IMR-90 (cell line): Measurements from ENCODE around the gene LYZ. TPM values are rescaled to one million over a fixed set of nuclear protein-coding genes. Genes with fewer than 3 reads are reported as not detected.

Experiments used
- ATAC-seq: fragments of 200-7000 bp; cut with Tn5 transposase; 2 replicates; pipeline ENCODE4 v1.9.1; 2020; ENCODE audit warnings: low read depth, mild to moderate bottlenecking, moderate library complexity
- BruUV-seq: library from RNA; stranded (reverse); fragments of 400-500 nt; replicated peaks from 2 replicates; lab custom pipeline; 2021; lab: Mats Ljungman, UMichigan
- CTCF ChIA-PET: fragments of 300-600 bp; formaldehyde crosslinking; extraction: SDS; loops from one replicate; lab custom pipeline; 2021; ENCODE audit warnings: antibody characterized with exemption; lab: Yijun Ruan, JAX
- POLR2A ChIA-PET: fragments of 300-600 bp; sonication (Branson Sonifier 250); formaldehyde crosslinking; loops from one replicate; lab custom pipeline; 2022; ENCODE audit warnings: antibody characterized with exemption; ENCODE audit not compliant: unreplicated experiment; lab: Charles Lee
- DNase-seq: peaks from one replicate; pipeline ENCODE4 v3.0.0; 2013
- H2AFZ ChIP-seq: replicated peaks from 2 replicates; pipeline ENCODE3; 2013; ENCODE audit warnings: low read length, mild to moderate bottlenecking; ENCODE audit not compliant: poor library complexity
- H2AK5ac ChIP-seq: 2 replicates; pipeline ENCODE4 v1.6.1; 2013; ENCODE audit warnings: low read depth, low read length, inconsistent platforms
- H2AK9ac ChIP-seq: replicated peaks from 2 replicates; pipeline ENCODE3; 2013; ENCODE audit warnings: mild to moderate bottlenecking, low read depth, low read length, moderate library complexity; ENCODE audit not compliant: poor library complexity
- H2BK120ac ChIP-seq: 2 replicates; pipeline ENCODE4 v1.6.1; 2013; ENCODE audit warnings: low read depth, low read length, inconsistent platforms
- H2BK15ac ChIP-seq: 3 replicates; pipeline ENCODE4 v1.6.1; 2013; ENCODE audit warnings: low read depth, low read length, inconsistent platforms
- H2BK20ac ChIP-seq: 2 replicates; pipeline ENCODE4 v1.6.1; 2013; ENCODE audit warnings: low read depth, mild to moderate bottlenecking, inconsistent platforms, low read length, moderate library complexity
- H2BK5ac ChIP-seq: 2 replicates; pipeline ENCODE4 v1.6.1; 2013; ENCODE audit warnings: mild to moderate bottlenecking, low read depth, low read length, inconsistent platforms; ENCODE audit not compliant: poor library complexity, severe bottlenecking
- H3K14ac ChIP-seq: replicated peaks from 2 replicates; pipeline ENCODE4 v1.6.1; 2013; ENCODE audit warnings: low read depth, low read length, inconsistent platforms
- H3K18ac ChIP-seq: 2 replicates; pipeline ENCODE4 v1.6.1; 2013; ENCODE audit warnings: low read depth, low read length, control low read depth
- H3K23ac ChIP-seq: 2 replicates; pipeline ENCODE4 v1.6.1; 2013; ENCODE audit warnings: low read depth, low read length, inconsistent platforms
- H3K27ac ChIP-seq: 2 replicates; pipeline ENCODE4 v1.5.1; 2013; ENCODE audit warnings: mild to moderate bottlenecking, control low read depth, low read length; ENCODE audit not compliant: insufficient read depth
- H3K27me3 ChIP-seq: 2 replicates; pipeline ENCODE4 v1.6.1; 2013; ENCODE audit warnings: low read length; ENCODE audit not compliant: control insufficient read depth, insufficient read depth
- H3K36me3 ChIP-seq: 2 replicates; pipeline ENCODE4 v1.6.1; 2013; ENCODE audit warnings: low read length, mixed read lengths; ENCODE audit not compliant: control insufficient read depth, insufficient read depth
- H3K4ac ChIP-seq: 2 replicates; pipeline ENCODE4 v1.6.1; 2013; ENCODE audit warnings: low read depth, low read length, inconsistent platforms
- H3K4me1 ChIP-seq: 2 replicates; pipeline ENCODE4 v1.6.1; 2013; ENCODE audit warnings: low read length, mixed read lengths; ENCODE audit not compliant: control insufficient read depth, insufficient read depth
- H3K4me2 ChIP-seq: 2 replicates; pipeline ENCODE4 v1.6.1; 2013; ENCODE audit warnings: low read depth, mild to moderate bottlenecking, control low read depth, low read length, moderate library complexity
- H3K4me3 ChIP-seq: 2 replicates; pipeline ENCODE4 v1.5.1; 2013; ENCODE audit warnings: low read depth, mild to moderate bottlenecking, control low read depth, low read length, moderate library complexity; ENCODE audit not compliant: insufficient read depth
- H3K56ac ChIP-seq: 2 replicates; pipeline ENCODE4 v1.6.1; 2013; ENCODE audit warnings: low read length, inconsistent platforms; ENCODE audit not compliant: insufficient read depth; ENCODE audit errors: extremely low read depth
- H3K79me1 ChIP-seq, 2 experiments: 2 replicates each; pipeline ENCODE4 v1.6.1; 2013; ENCODE audit warnings: low read length in 2 of 2, inconsistent platforms in 1 of 2, low read depth in 1 of 2
- H3K9ac ChIP-seq: 2 replicates; pipeline ENCODE4 v1.6.1; 2013; ENCODE audit warnings: low read depth, low read length, control low read depth
- H3K9me1 ChIP-seq: 2 replicates; pipeline ENCODE4 v1.6.1; 2013; ENCODE audit warnings: low read length, inconsistent platforms; ENCODE audit not compliant: insufficient read depth
- H3K9me3 ChIP-seq: 2 replicates; pipeline ENCODE4 v1.6.1; 2013; ENCODE audit warnings: low read length; ENCODE audit not compliant: control insufficient read depth, insufficient read depth
- H4K20me1 ChIP-seq: 2 replicates; pipeline ENCODE4 v1.6.1; 2013; ENCODE audit warnings: low read length, inconsistent platforms; ENCODE audit not compliant: insufficient read depth
- H4K5ac ChIP-seq: 2 replicates; pipeline ENCODE4 v1.6.1; 2013; ENCODE audit warnings: mild to moderate bottlenecking, low read depth, low read length, control low read depth
- H4K8ac ChIP-seq, 2 experiments: 2 replicates each; pipeline ENCODE4 v1.6.1; 2013; ENCODE audit warnings: low read depth in 2 of 2, low read length in 2 of 2, control low read depth in 1 of 2, inconsistent platforms in 1 of 2
- H4K91ac ChIP-seq: 2 replicates; pipeline ENCODE4 v1.6.1; 2013; ENCODE audit warnings: low read depth, low read length, inconsistent platforms; ENCODE audit not compliant: insufficient read depth
- BHLHE40 ChIP-seq: fragments of 150-350 bp; IDR thresholded peaks from 2 replicates; pipeline ENCODE4 v1.6.1; 2016; ENCODE audit warnings: mild to moderate bottlenecking, low read depth, low read length
- CEBPB ChIP-seq: IDR thresholded peaks from 2 replicates; pipeline ENCODE4 v1.6.1; 2012; ENCODE audit warnings: low read depth, low read length, improper control_type of control experiment
- CHD1 ChIP-seq: IDR thresholded peaks from 2 replicates; pipeline ENCODE4 v1.6.1; 2012; ENCODE audit warnings: low read depth, low read length, improper control_type of control experiment
- CTCF ChIP-seq: conservative IDR thresholded peaks from 2 replicates; pipeline ENCODE4 v1.5.1; 2012; ENCODE audit warnings: mild to moderate bottlenecking, low read depth, low read length, improper control_type of control experiment
- ELK1 ChIP-seq: fragments of 150-350 bp; IDR thresholded peaks from 2 replicates; pipeline ENCODE4 v1.6.1; 2016; ENCODE audit warnings: low read depth, mild to moderate bottlenecking, low read length, moderate library complexity, borderline replicate concordance
- FOS ChIP-seq: fragments of 150-350 bp; IDR thresholded peaks from 2 replicates; pipeline ENCODE4 v1.6.1; 2016; ENCODE audit warnings: low read depth, low read length
- MAFK ChIP-seq: IDR thresholded peaks from 2 replicates; pipeline ENCODE4 v1.6.1; 2012; ENCODE audit warnings: low read depth, low read length, improper control_type of control experiment
- MAZ ChIP-seq: IDR thresholded peaks from 2 replicates; pipeline ENCODE4 v1.6.1; 2012; ENCODE audit warnings: low read depth, mild to moderate bottlenecking, low read length, improper control_type of control experiment, moderate library complexity, borderline replicate concordance
- MXI1 ChIP-seq: IDR thresholded peaks from 2 replicates; pipeline ENCODE4 v1.6.1; 2012; ENCODE audit warnings: low read depth, mild to moderate bottlenecking, low read length, moderate library complexity, borderline replicate concordance
- NFE2L2 ChIP-seq: fragments of 150-350 bp; IDR thresholded peaks from 2 replicates; pipeline ENCODE4 v1.6.1; 2016; ENCODE audit warnings: low read depth, mild to moderate bottlenecking, low read length
- POLR2A ChIP-seq: IDR thresholded peaks from 2 replicates; pipeline ENCODE4 v1.6.1; 2012; ENCODE audit warnings: mild to moderate bottlenecking, low read depth, low read length
- RAD21 ChIP-seq: IDR thresholded peaks from 2 replicates; pipeline ENCODE4 v1.6.1; 2012; ENCODE audit warnings: low read length, improper control_type of control experiment
- RCOR1 ChIP-seq: IDR thresholded peaks from 2 replicates; pipeline ENCODE4 v1.6.1; 2012; ENCODE audit warnings: mild to moderate bottlenecking, low read length, improper control_type of control experiment; ENCODE audit not compliant: insufficient replicate concordance
- RFX5 ChIP-seq: IDR thresholded peaks from 2 replicates; pipeline ENCODE4 v1.8.0; 2012; ENCODE audit warnings: low read depth, mild to moderate bottlenecking, low read length, moderate library complexity
- SMC3 ChIP-seq: fragments of 150-350 bp; IDR thresholded peaks from 2 replicates; pipeline ENCODE4 v1.6.1; 2016; ENCODE audit warnings: low read depth, mild to moderate bottlenecking, antibody characterized with exemption, low read length, moderate library complexity
- USF2 ChIP-seq: fragments of 150-350 bp; IDR thresholded peaks from 2 replicates; pipeline ENCODE4 v1.6.1; 2017; ENCODE audit warnings: mild to moderate bottlenecking, antibody characterized with exemption, low read length, low read depth
- WGBS, 2 experiments: methylation state at CpG; one replicate each; pipeline versions ENCODE4 v1.1.5 to v1.1.7; 2013; ENCODE audit warnings: missing lambda C conversion rate in 2 of 2; ENCODE audit not compliant: insufficient read length in 1 of 2; ENCODE audit errors: extremely low coverage in 2 of 2; 5-methylcytosine and 5-hydroxymethylcytosine counted together
- dilution Hi-C: fragments of 300-500 bp; cut with HindIII; formaldehyde crosslinking; loops from one replicate; pipeline ENCODE4 v1.14.3; 2018; ENCODE audit warnings: low sequenced_read_pairs; ENCODE audit not compliant: unreplicated experiment
- in situ Hi-C: fragments of 300-500 bp; cut with MboI; formaldehyde crosslinking; loops from 3 replicates; pipeline ENCODE4 v1.14.3; 2019; ENCODE audit warnings: low sequenced_read_pairs, inconsistent platforms, mixed read lengths
- intact Hi-C: fragments of 100-400 bp; cut with micrococcal nuclease; formaldehyde crosslinking; loops from 2 replicates; pipeline ENCODE4 v1.10.0; 2022
- polyA plus RNA-seq, 3 experiments: library from polyadenylated mRNA; depleted of rRNA; stranded (reverse); fragments of >200 nt; gene quantifications; 2 replicates each; pipeline ENCODE4 v1.2.3, GENCODE V29; 2012; ENCODE audit warnings: low replicate concordance in 1 of 3
- total RNA-seq: library from RNA; depleted of rRNA; stranded (reverse); fragments of >200 nt; gene quantifications from 2 replicates; pipeline ENCODE4 v1.2.3, GENCODE V29; 2012

Gene LYZ
- total and polyA plus RNA-seq, 2 of the 4 experiments (the other 2 are of a cell fraction): not detected

- Histone ChIP-seq H3K36me3 (no peaks in the 10 kb centered on the region), H3K4me2 (no peak overlapping the region), H3K18ac (no peak overlapping the region), H2BK15ac (no peak overlapping the region), H3K14ac (no peak overlapping the region), H4K91ac (no peak overlapping the region), H4K20me1 (no peaks in the 10 kb centered on the region), H4K8ac (no peak overlapping the region), H3K9me1 (no peaks in the 10 kb centered on the region), H3K4me3 (no peak overlapping the region), H2AK5ac (no peak overlapping the region), H3K23ac (no peak overlapping the region), H3K4ac (no peak overlapping the region), H4K5ac (no peak overlapping the region), H2BK5ac (no peak overlapping the region), H3K27me3 (peaks cover 23% of the 10 kb centered on the region), H2BK120ac (no peak overlapping the region), H2AK9ac (no peak overlapping the region), H3K79me1 (no peaks in the 10 kb centered on the region), H2AFZ (no peak overlapping the region), H3K9me3 (no peaks in the 10 kb centered on the region), H2BK20ac (no peak overlapping the region), H3K27ac (no peak overlapping the region), H3K56ac (no peak overlapping the region), H3K4me1 (no peaks in the 10 kb centered on the region), H3K9ac (no peak overlapping the region)
- intact Hi-C loops: no loop called here
- in situ Hi-C loops: loop anchor here (25.0 kb wide), 1 partner anchor 399 kb away; the partner anchor contains the start of gene RAB3IP
- BruUV-seq: no TSS peak
- no peak for TF ChIP-seq ELK1
- TF ChIP-seq POLR2A: no peak
- TF ChIP-seq MAFK: no peak
- no peak for TF ChIP-seq MAZ
- no peak for TF ChIP-seq CEBPB
- no peak for TF ChIP-seq FOS
- no peak for TF ChIP-seq USF2
- no peak for TF ChIP-seq RCOR1
- TF ChIP-seq RFX5: no peak
- no peak for TF ChIP-seq CHD1
- no peak for TF ChIP-seq CTCF
- no peak for TF ChIP-seq SMC3
- no peak for TF ChIP-seq BHLHE40
- no peak for TF ChIP-seq RAD21
- no peak for TF ChIP-seq NFE2L2
- TF ChIP-seq MXI1: no peak
- no peak for DNase-seq
- CTCF ChIA-PET: no interaction called here
- no peak for ATAC-seq
- POLR2A ChIA-PET: no interaction called here
- dilution Hi-C loops: no loop called here
- no CpG with 5 or more reads among the region's 3 CpGs for whole genome bisulfite sequencing, 2 experiments
These were observed 9.9 kb upstream of the LYZ start for GRCh38 chr12:69338120-69338859.
